Activated CD8-positive, alpha-beta memory T cell treated with anti-CD3 and anti-CD28 coated beads, Interleukin-2, amount 10 ng/mL, durations not matched to agents 7 days and 5 days (primary cell): ENCODE measurements around the gene MCC. TPM values are rescaled to one million over a fixed set of nuclear protein-coding genes. Genes with fewer than 3 reads are reported as not detected.
A peak's percentile ranks its signal among the peaks of the same experiment; 100 is the strongest.

Source experiments
- ATAC-seq: fragments of 150-1000 bp; cut with Tn5 transposase; one replicate; pipeline ENCODE4 v1.10.0; 2021; ENCODE audit warnings: moderate library complexity
- CTCF ChIA-PET: fragments of 350-600 bp; sonication (Branson Sonifier 250); formaldehyde crosslinking; loops from one replicate; lab custom pipeline; 2021; ENCODE audit warnings: antibody characterized with exemption; lab: Charles Lee
- DNase-seq: peaks from one replicate; pipeline ENCODE4 v3.0.0-alpha.2; 2020
- H3K27ac Mint-ChIP-seq: one replicate; pipeline ENCODE4 v1.8.0; 2021; ENCODE audit warnings: mild to moderate bottlenecking, mixed read lengths
- H3K27me3 Mint-ChIP-seq: one replicate; pipeline ENCODE4 v1.8.0; 2021; ENCODE audit warnings: mixed read lengths
- H3K36me3 Mint-ChIP-seq: one replicate; pipeline ENCODE4 v1.8.0; 2021; ENCODE audit warnings: mild to moderate bottlenecking, mixed read lengths
- H3K4me1 Mint-ChIP-seq: one replicate; pipeline ENCODE4 v1.8.0; 2021; ENCODE audit warnings: mixed read lengths
- H3K4me3 Mint-ChIP-seq: one replicate; pipeline ENCODE4 v1.8.0; 2021; ENCODE audit warnings: mild to moderate bottlenecking, moderate library complexity, mixed read lengths
- H3K9me3 Mint-ChIP-seq: one replicate; pipeline ENCODE4 v1.8.0; 2022; ENCODE audit warnings: low read depth, mixed read lengths
- total RNA-seq, 2 experiments: library from RNA; stranded (reverse); gene quantifications; one replicate each; pipeline ENCODE4 v1.2.3, GENCODE V29; 2021

Gene MCC
- total RNA-seq, 2 experiments from 2014 or later: 7.4 to 7.5 TPM

DNA sequence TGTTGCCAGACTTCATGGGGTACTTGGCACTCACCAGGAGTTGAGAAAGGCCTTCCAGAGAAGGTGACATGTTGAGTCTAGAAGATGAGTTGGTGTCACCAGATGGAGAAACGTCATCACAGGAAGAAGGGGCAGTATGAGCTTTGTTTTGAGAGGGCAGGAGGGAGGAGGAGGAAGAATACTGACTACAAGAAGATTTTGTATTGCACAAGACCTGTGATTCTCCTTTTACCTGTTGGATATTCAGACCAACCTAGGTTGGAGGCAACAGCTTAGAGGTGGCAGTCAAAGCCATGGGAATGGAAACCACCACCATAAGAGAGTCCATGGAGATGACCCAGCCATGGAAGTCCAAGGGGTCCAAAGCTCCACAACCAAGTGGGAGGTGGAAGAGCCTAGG lies 207.7 kb downstream of the MCC start:
- ATAC-seq: no peak
- CTCF ChIA-PET: no interaction called here
- no peaks in the 10 kb centered on the region for H3K27me3 Mint-ChIP-seq
- peaks cover 15% of the 10 kb centered on the region for H3K4me1 Mint-ChIP-seq
- no peak for DNase-seq
- H3K9me3 Mint-ChIP-seq: no peaks in the 10 kb centered on the region
- H3K4me3 Mint-ChIP-seq: no peak overlapping the region
- H3K27ac Mint-ChIP-seq: no peak overlapping the region
- H3K36me3 Mint-ChIP-seq: no peaks in the 10 kb centered on the region

DNA sequence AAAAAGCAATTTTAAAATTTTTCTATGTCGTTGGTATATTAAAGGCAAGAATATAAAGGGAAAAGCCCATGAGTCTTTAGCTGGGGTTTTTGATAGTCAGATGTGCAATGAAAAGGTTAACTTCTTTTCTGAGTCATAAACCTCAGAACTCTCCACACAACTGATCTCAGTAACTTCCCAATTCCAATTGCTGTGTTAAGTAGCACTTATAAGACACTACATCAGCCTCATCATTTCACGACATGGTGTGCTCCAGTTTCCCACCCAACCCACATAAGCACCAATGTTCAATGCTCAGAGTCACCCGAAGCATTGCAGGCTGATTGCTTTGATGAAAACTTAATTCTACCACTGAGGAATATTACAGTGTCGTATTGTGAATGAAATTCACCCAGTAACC lies 209.3 kb downstream of the MCC start:
- Mint-ChIP-seq H3K27me3 (no peaks in the 10 kb centered on the region), H3K27ac (no peak overlapping the region), H3K9me3 (no peaks in the 10 kb centered on the region), H3K36me3 (no peaks in the 10 kb centered on the region), H3K4me1 (peaks cover 21% of the 10 kb centered on the region), H3K4me3 (no peak overlapping the region)
- ATAC-seq (peak; percentile 23), DNase-seq (no peak)
- CTCF ChIA-PET: interaction anchor here (0.7 kb wide), 1 partner anchor 15 kb away, joined by 3 read pairs; no protein-coding TSS in a partner anchor

DNA sequence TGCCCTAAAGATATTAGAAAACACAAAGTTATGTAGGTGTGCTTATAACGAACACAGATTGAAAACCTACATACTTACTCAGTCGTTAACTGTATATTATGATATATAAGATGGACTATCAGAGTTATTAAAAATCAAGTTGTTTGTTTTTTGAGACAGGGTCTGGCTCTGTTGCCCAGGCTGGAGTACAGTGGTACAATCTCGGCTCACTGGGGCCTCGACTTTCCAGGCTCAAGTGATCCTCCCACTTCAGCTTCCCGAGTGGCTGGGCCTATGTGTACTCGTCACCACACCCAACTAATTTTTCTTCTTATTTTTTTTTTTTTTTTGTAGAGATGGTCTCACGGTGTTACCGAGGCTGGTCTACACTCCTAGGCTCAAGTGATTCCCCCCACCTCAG lies 211.8 kb downstream of the MCC start:
- CTCF ChIA-PET: interaction anchor here (1.9 kb wide), 1 partner anchor 281 kb away, joined by 5 read pairs; no protein-coding TSS in a partner anchor
- Mint-ChIP-seq H3K27ac (no peak overlapping the region), H3K9me3 (no peaks in the 10 kb centered on the region), H3K27me3 (no peaks in the 10 kb centered on the region), H3K36me3 (no peaks in the 10 kb centered on the region), H3K4me1 (peaks cover 27% of the 10 kb centered on the region), H3K4me3 (no peak overlapping the region)
- DNase-seq: no peak
- ATAC-seq: no peak

DNA sequence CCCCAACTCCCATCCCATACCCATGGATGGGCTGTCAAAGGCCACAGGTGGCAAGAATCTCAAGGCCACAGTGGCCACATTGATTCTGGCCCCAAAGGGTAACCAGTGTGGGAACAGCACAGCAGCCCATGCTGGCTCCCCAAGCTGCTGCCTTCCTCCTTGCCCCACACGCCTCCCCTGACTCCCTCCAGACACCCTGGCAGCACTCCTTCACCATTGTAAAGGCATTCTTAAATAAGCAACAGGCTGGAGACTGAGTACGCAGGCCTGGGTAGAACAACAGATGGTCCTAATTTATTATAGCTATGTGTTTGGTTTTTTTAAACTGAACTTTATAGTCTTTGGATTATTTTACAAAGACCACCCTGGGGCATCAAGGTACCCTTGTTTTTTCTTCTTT lies 212.3 kb downstream of the MCC start:
- no peak overlapping the region for H3K4me3 Mint-ChIP-seq
- no peaks in the 10 kb centered on the region for H3K27me3 Mint-ChIP-seq
- CTCF ChIA-PET: interaction anchor here (1.9 kb wide), 1 partner anchor 280 kb away, joined by 5 read pairs; no protein-coding TSS in a partner anchor
- H3K4me1 Mint-ChIP-seq: peaks cover 26% of the 10 kb centered on the region
- H3K36me3 Mint-ChIP-seq: no peaks in the 10 kb centered on the region
- H3K27ac Mint-ChIP-seq: no peak overlapping the region
- no peaks in the 10 kb centered on the region for H3K9me3 Mint-ChIP-seq
- no peak for DNase-seq
- no peak for ATAC-seq

DNA sequence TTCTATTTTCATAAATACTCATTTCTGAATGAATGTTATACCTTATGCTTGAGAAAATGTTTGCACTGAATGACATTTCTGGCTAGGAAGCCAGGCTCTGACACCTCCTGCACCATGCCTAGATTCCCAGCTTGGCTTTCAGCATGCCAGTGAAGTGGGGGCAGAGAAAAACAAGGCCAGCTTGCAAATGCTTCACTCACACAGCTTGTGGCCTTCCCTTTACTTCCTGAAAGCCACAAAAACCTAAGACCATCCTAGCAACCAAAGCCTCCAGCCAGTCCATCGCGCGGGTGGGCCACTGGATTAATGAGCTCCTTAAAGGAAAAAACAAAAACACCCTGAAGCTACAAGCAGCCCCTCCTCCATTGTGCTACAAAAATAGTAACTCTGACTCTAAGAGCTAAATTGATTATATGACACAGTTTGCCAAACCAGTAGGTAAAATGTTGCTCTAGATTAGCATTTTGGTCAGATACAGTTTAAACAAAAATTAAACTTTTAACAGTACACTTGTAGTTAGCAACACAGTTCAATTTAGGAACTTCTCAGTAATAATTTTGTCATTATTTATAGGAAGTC lies 213.3 kb downstream of the MCC start:
- no peaks in the 10 kb centered on the region for H3K36me3 Mint-ChIP-seq
- peaks cover 20% of the 10 kb centered on the region for H3K4me1 Mint-ChIP-seq
- DNase-seq (no peak), ATAC-seq (no peak)
- H3K27ac Mint-ChIP-seq: no peak overlapping the region
- H3K27me3 Mint-ChIP-seq: no peaks in the 10 kb centered on the region
- no peaks in the 10 kb centered on the region for H3K9me3 Mint-ChIP-seq
- no peak overlapping the region for H3K4me3 Mint-ChIP-seq
- CTCF ChIA-PET: interaction anchor here (1.1 kb wide), 1 partner anchor 241 kb away, joined by 3 read pairs; no protein-coding TSS in a partner anchor

DNA sequence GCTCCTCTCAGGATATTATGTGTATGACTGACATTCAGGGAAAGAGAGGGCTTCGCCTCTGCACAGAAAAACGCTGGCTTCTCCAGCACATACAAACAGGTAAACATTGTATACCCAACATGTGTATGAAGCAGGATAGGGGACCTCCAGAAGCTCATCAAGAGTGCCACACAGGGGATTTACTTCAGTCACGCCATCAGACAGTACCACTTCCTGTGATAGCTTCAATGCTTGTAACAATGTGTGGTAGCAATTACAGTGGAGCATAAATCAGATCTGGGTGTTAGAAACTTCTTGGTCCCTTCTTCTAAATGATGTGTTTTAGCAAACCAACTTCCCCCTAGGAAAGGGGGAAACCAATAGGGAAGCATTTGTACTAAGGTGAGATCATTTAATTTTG lies 214.3 kb downstream of the MCC start:
- Mint-ChIP-seq H3K9me3 (no peaks in the 10 kb centered on the region), H3K27me3 (no peaks in the 10 kb centered on the region), H3K27ac (no peak overlapping the region), H3K36me3 (no peaks in the 10 kb centered on the region), H3K4me1 (peaks cover 24% of the 10 kb centered on the region), H3K4me3 (no peak overlapping the region)
- peak; percentile 46 for DNase-seq
- CTCF ChIA-PET: interaction anchor here (1.1 kb wide), 1 partner anchor 242 kb away, joined by 3 read pairs; no protein-coding TSS in a partner anchor
- peak; percentile 72 for ATAC-seq

DNA sequence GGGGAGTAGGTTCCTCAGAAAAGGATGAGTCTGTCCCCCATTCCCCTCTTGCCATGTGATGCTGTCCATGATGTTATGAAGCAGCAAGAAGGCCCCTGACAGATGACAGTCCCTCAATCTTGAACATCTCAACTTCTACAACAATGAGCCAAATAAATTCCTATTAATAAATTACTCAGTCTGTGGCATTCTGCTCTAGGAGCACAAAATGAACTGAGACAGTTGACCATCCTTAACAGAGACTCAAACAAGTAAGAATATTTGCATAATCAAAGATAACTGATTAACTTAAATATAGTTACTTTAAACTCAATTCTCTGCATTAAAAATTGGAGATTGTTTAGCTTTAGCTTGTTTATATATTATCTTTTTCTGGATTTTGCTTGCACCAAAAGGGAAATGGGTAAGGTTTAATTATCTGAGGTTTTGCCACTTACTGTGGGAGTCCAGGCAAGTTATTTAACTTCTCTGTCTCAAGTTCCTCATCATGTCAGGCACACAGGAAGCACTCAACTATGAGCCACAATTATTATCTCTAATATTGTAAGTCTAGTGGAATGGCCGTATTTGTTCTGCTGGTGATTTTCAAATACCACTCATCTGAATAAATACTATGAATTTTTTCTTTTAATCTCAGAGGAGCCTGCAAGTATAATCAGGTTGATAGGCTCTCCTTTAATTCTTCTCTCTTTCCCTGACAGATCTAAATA lies 216.4 kb downstream of the MCC start:
- Mint-ChIP-seq H3K27ac (no peak overlapping the region), H3K4me1 (peaks cover 18% of the 10 kb centered on the region), H3K36me3 (no peaks in the 10 kb centered on the region), H3K4me3 (no peak overlapping the region), H3K9me3 (no peaks in the 10 kb centered on the region), H3K27me3 (no peaks in the 10 kb centered on the region)
- DNase-seq (no peak), ATAC-seq (no peak)
- CTCF ChIA-PET: no interaction called here

DNA sequence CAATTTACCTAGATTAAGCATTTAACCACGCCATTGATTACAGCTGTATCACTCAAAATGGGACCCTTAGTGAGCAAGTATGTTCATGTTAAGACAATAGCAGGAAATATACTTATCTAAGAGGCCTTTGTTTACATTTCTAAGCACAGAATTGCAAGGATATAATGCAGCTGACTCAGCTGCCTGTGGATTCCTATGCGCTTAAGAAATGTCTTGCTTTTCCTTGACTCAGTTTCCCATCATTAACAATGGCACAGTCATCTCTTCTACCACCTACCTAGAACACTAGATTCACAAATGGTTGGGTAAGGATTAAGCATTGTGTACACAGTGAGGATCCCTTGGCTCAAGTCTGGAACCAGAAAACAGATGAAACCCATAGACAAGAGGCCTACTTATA lies 217.2 kb downstream of the MCC start:
- DNase-seq (no peak), ATAC-seq (no peak)
- Mint-ChIP-seq H3K27ac (no peak overlapping the region), H3K9me3 (no peaks in the 10 kb centered on the region), H3K36me3 (no peaks in the 10 kb centered on the region), H3K4me1 (peaks cover 18% of the 10 kb centered on the region), H3K4me3 (no peak overlapping the region), H3K27me3 (no peaks in the 10 kb centered on the region)
- CTCF ChIA-PET: no interaction called here

DNA sequence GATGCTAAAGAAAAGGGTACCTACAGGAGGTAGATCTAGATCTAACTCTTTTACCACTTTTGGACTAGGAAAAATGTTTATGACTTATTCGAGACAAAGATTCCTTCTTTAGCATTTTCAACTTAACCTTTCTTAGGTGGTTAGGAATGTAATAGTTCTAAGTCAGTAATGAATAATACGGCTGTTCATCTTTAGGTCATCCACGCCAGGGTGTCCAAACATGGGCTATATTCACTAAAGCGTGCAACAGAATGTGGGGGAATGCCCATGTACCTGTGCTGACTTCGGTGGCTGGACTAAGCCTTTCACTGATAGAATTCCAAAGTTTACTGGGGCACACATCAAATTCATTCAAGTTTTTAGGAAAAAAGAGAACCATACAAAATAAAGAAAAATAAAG lies 218.2 kb downstream of the MCC start:
- Mint-ChIP-seq H3K4me3 (no peak overlapping the region), H3K36me3 (no peaks in the 10 kb centered on the region), H3K27ac (no peak overlapping the region), H3K9me3 (no peaks in the 10 kb centered on the region), H3K27me3 (peaks cover 2% of the 10 kb centered on the region), H3K4me1 (peaks cover 18% of the 10 kb centered on the region)
- ATAC-seq (no peak), DNase-seq (no peak)
- CTCF ChIA-PET: no interaction called here

DNA sequence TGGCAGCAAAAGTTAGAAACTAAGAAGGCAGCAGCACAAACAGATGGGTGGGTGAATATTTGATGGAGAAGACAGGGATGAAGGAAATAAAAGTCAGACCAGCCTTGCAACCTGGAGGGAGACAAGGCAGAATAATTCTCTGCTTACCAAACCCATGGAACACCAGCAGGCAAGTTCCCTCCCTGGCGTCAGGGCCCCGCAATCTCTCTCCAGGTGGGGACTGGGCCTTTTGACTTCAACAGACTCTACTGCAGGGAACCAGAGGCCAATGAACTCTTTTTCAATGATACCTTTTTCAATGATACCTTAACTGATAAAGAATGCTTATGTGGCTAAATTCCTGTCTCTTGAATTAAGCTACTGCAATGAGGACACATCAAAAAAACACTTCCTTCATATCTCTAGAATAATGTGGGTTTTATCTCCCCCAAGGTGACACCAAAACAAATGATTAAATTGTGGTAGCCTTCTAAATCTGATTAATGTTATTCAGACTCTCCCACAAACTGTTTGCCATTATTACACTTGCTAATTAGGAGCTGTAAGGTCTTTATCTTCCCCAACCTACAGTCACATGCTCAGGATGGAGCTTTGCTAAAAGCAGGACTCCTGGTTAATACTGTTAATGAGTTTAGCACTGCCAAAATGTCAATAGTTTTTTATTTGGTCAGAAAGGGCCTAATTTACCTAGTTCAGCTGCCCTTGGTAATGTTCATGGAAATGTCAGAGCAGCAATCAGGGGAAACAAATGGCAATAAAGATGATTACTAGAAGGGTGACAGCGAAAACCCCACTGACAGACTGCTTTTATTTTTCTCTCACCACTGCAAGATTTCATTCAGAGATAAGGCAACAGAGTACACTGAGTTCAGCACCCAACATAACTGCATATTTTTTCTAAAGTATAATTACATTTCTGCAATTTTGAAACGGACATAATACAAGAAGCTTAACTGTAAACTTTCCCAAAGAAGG lies 218.9 kb downstream of the MCC start:
- no peak for DNase-seq
- no peak overlapping the region for H3K27ac Mint-ChIP-seq
- no peaks in the 10 kb centered on the region for H3K36me3 Mint-ChIP-seq
- no peak overlapping the region for H3K4me3 Mint-ChIP-seq
- peaks cover 15% of the 10 kb centered on the region for H3K4me1 Mint-ChIP-seq
- peaks cover 2% of the 10 kb centered on the region for H3K27me3 Mint-ChIP-seq
- CTCF ChIA-PET: no interaction called here
- no peaks in the 10 kb centered on the region for H3K9me3 Mint-ChIP-seq
- ATAC-seq: no peak

DNA sequence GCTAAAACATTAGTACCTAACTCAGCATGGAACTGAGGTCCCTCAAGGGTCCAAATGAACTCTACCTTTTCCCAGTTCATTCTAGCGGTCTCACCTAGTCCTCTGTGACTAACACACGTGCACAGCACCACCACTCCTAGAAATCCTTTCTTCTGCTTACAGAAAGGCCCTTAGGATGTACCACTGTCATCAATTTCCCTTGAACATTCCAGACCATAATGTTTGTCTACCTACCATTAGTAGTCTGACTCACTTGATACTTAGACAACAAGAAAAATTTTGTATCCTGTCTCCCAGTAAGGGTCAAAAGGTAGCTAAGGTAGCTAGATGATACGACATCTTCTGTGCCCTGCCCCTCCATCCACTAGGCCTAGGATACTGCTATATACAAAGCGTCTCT lies 220.0 kb downstream of the MCC start:
- no peaks in the 10 kb centered on the region for H3K36me3 Mint-ChIP-seq
- peaks cover 2% of the 10 kb centered on the region for H3K27me3 Mint-ChIP-seq
- no peaks in the 10 kb centered on the region for H3K9me3 Mint-ChIP-seq
- CTCF ChIA-PET: no interaction called here
- no peak for DNase-seq
- H3K27ac Mint-ChIP-seq: no peak overlapping the region
- H3K4me1 Mint-ChIP-seq: peaks cover 6% of the 10 kb centered on the region
- ATAC-seq: no peak
- no peak overlapping the region for H3K4me3 Mint-ChIP-seq

DNA sequence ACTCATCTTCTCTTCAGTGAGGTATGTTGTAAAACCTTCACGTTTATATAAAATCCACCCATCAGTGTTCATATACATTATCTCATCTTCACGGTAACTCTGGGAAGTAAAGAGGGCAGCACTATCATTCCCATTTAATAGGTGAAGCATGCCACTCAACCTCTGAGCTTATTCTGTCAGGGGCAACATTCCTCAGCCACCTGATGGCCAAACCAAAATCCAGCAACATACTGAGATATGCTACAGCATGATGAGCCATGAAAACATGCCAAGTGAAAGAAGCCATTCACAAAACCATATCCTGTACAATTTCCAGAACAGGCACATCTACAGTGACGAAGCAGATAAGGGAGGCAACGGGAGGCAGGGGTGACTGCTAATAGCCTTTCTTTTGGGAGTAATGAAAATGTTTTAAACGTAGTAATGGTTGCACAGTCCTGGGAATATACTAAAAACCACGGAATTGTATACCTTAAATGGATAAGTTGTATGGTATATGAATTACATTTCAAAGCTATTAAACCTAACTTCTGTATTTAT lies 220.8 kb downstream of the MCC start:
- Mint-ChIP-seq H3K9me3 (no peaks in the 10 kb centered on the region), H3K36me3 (no peaks in the 10 kb centered on the region), H3K4me3 (no peak overlapping the region), H3K27ac (no peak overlapping the region), H3K27me3 (peaks cover 2% of the 10 kb centered on the region), H3K4me1 (peaks cover 6% of the 10 kb centered on the region)
- ATAC-seq (no peak), DNase-seq (no peak)
- CTCF ChIA-PET: no interaction called here

DNA sequence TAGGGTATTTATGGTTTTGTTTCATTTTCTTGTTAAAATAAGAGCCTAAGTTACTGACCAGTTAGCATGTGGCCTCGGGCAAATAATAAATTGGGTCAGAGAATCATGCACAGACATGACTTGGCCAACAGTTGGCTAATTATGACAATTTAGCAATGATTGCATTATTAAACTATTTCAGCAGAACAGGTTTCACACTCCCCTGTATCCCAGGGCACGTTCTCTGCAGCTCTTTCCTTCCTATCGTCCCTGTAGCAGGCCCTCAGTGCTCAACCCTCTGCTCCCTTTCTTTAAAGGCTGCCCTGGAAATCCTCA lies 221.4 kb downstream of the MCC start:
- no peak for DNase-seq
- H3K4me1 Mint-ChIP-seq: peaks cover 6% of the 10 kb centered on the region
- CTCF ChIA-PET: no interaction called here

More for the DNA sequence above, 221.4 kb downstream of the MCC start:
- no peaks in the 10 kb centered on the region for H3K9me3 Mint-ChIP-seq
- H3K36me3 Mint-ChIP-seq: no peaks in the 10 kb centered on the region
- no peak overlapping the region for H3K4me3 Mint-ChIP-seq
- no peak for ATAC-seq
- peaks cover 2% of the 10 kb centered on the region for H3K27me3 Mint-ChIP-seq
- no peak overlapping the region for H3K27ac Mint-ChIP-seq
